AG04449 (cell line): ENCODE measurements around the gene PSMB9.
"Not testable (repeated sequence)": the region's sequence is repeated elsewhere in the genome, so short reads cannot be mapped to it uniquely, and the experiment has no call there.

Experiments used
- CTCF ChIA-PET: fragments of 350-600 bp; formaldehyde crosslinking; extraction: SDS; loops from one replicate; lab custom pipeline; 2021; ENCODE audit warnings: antibody characterized with exemption; lab: Yijun Ruan, JAX
- POLR2A ChIA-PET: fragments of 400-600, 350-600 bp; formaldehyde crosslinking; extraction: SDS; loops from one replicate; lab custom pipeline; 2020; ENCODE audit warnings: antibody characterized with exemption, inconsistent platforms; lab: Yijun Ruan, JAX
- DNase-seq: peaks from one replicate; pipeline ENCODE4 v3.0.0-alpha.2; 2010; ENCODE audit warnings: low read depth, low spot score
- H3K4me3 ChIP-seq: 2 replicates; pipeline ENCODE4 v1.5.1; 2011; ENCODE audit warnings: low read depth, mild to moderate bottlenecking, control low read depth, low read length
- CTCF ChIP-seq: IDR thresholded peaks from one replicate; pipeline ENCODE4 v1.5.1; 2011; ENCODE audit warnings: mild to moderate bottlenecking, moderate library complexity, low read length, control low read depth, inconsistent platforms; ENCODE audit not compliant: insufficient read depth; ENCODE audit errors: missing control alignments

Gene PSMB9

GRCh38 chr6:32867554-32868256 lies 13.7 kb downstream of the PSMB9 start:
- POLR2A ChIA-PET, result interaction anchor here (0.7 to 1.8 kb wide), 3 partner anchors 12 to 30 kb away, joined by 3 to 5 read pairs (median 4); partner anchors contain the start of genes PSMB9, TAP1 and TAP2

GRCh38 chr6:32868257-32868788 lies 14.3 kb downstream of the PSMB9 start:
- no peak overlapping the region for H3K4me3 ChIP-seq
- no peak for DNase-seq
- ChIA-PET POLR2A (interaction anchor here (0.7 to 1.8 kb wide), 3 partner anchors 13 to 30 kb away, joined by 3 to 5 read pairs (median 4); partner anchors contain the start of genes PSMB9, TAP1 and TAP2), CTCF (interaction anchor here (0.6 to 18.1 kb wide), 67 partner anchors 8 to 463 kb away, joined by 3 to 402 read pairs (median 4); partner anchors contain the start of genes BRD2, HLA-DMA, HLA-DRA and PSMB8)
- TF ChIP-seq CTCF, result peak; percentile 70

More at GRCh38 chr6:32867554-32868256, 13.7 kb downstream of the PSMB9 start:
- no peak overlapping the region for H3K4me3 ChIP-seq
- TF ChIP-seq CTCF, result no peak
- CTCF ChIA-PET, result interaction anchor here (0.6 to 18.1 kb wide), 64 partner anchors 9 to 462 kb away, joined by 3 to 402 read pairs (median 4); partner anchors contain the start of genes BRD2, HLA-DMA, PSMB8 and PSMB9
- no peak for DNase-seq

DNA sequence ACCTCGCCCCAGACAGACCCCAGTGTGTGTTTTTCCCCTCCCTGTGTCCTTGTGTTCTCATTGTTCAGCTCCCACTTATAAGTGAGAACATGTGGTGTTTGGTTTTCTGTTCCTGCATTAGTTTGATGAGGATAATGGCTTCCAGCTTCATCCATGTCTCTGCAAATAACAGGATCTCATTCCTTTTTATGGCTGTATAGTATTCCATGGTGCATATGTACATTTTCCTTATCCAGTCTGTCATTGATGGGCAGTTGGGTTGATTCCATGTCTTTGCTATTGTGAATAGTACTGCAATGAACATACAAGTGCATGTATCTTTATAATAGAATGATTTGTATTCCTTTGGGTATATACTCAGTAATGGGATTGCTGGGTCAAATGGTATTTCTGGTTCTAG lies 20.0 kb downstream of the PSMB9 start:
- DNase-seq, POLR2A ChIA-PET, H3K4me3 ChIP-seq: not testable (repeated sequence)
- CTCF ChIA-PET, result interaction anchor here (18.1 kb wide), 1 partner anchor 32 kb away, joined by 402 read pairs; the partner anchor contains the start of genes PSMB8 and TAP2

GRCh38 chr6:32876603-32877002 lies 22.6 kb downstream of the PSMB9 start:
- ChIA-PET CTCF (interaction anchor here (0.6 to 18.1 kb wide), 9 partner anchors 9 to 108 kb away, joined by 3 to 402 read pairs (median 4); partner anchors contain the start of genes HLA-DMA, PSMB8 and TAP2), POLR2A (no interaction called here)
- no peak for DNase-seq
- H3K4me3 ChIP-seq, result no peak overlapping the region
- no peak for TF ChIP-seq CTCF

GRCh38 chr6:32879691-32880090 lies 25.7 kb downstream of the PSMB9 start:
- no peak for DNase-seq
- TF ChIP-seq CTCF, result no peak
- POLR2A ChIA-PET, result no interaction called here
- no peak overlapping the region for H3K4me3 ChIP-seq
- CTCF ChIA-PET, result interaction anchor here (1.4 to 18.1 kb wide), 5 partner anchors 9 to 54 kb away, joined by 5 to 402 read pairs (median 10); partner anchors contain the start of genes PSMB8, PSMB9, TAP1 and TAP2

- POLR2A ChIA-PET, H3K4me3 ChIP-seq, DNase-seq: not testable (repeated sequence)
- CTCF ChIA-PET, result interaction anchor here (0.8 to 18.1 kb wide), 6 partner anchors 10 to 104 kb away, joined by 3 to 402 read pairs (median 7); partner anchors contain the start of genes PSMB8 and TAP2
These were observed 27.0 kb downstream of the PSMB9 start for GRCh38 chr6:32880962-32881361.

GRCh38 chr6:32882879-32883250 lies 28.9 kb downstream of the PSMB9 start:
- no peak for TF ChIP-seq CTCF
- no peak overlapping the region for H3K4me3 ChIP-seq
- DNase-seq, result no peak
- CTCF ChIA-PET, result interaction anchor here (0.6 to 18.1 kb wide), 12 partner anchors 15 to 289 kb away, joined by 3 to 402 read pairs (median 8); partner anchors contain the start of genes BRD2, HLA-DMA, PSMB8 and TAP2
- POLR2A ChIA-PET, result interaction anchor here (1.8 kb wide), 1 partner anchor 89 kb away, joined by 18 read pairs; no protein-coding TSS in a partner anchor
